Measurements from ENCODE around the gene PLCB1.
"Not testable (repeated sequence)": the region's sequence is repeated elsewhere in the genome, so short reads cannot be mapped to it uniquely, and the experiment has no call there.

Gene PLCB1

GRCh38 chr20:8376940-8377339, 244.9 kb downstream of the PLCB1 start:
- no peak overlapping the region for H3K27ac ChIP-seq
- H3K4me3 ChIP-seq = no peak overlapping the region

GRCh38 chr20:8379125-8379524, 247.1 kb downstream of the PLCB1 start:
- not testable (repeated sequence) for H3K27ac ChIP-seq, H3K4me3 ChIP-seq

GRCh38 chr20:8385247-8385646, 253.2 kb downstream of the PLCB1 start:
- Histone ChIP-seq H3K27ac (no peak overlapping the region), H3K4me3 (no peak overlapping the region)

- Histone ChIP-seq H3K27ac (no peak overlapping the region), H3K4me3 (no peak overlapping the region)
These were observed 254.9 kb downstream of the PLCB1 start for GRCh38 chr20:8386991-8387390.

GRCh38 chr20:8388141-8388540, 256.1 kb downstream of the PLCB1 start:
- H3K4me3 ChIP-seq = no peak overlapping the region
- H3K27ac ChIP-seq = no peak overlapping the region

- no peak overlapping the region for H3K4me3 ChIP-seq
- no peak overlapping the region for H3K27ac ChIP-seq
These were observed 256.6 kb downstream of the PLCB1 start for GRCh38 chr20:8388707-8389106.

- Histone ChIP-seq H3K4me3 (no peak overlapping the region), H3K27ac (no peak overlapping the region)
These were observed 257.4 kb downstream of the PLCB1 start for GRCh38 chr20:8389381-8390036.

- Histone ChIP-seq H3K27ac (no peak overlapping the region), H3K4me3 (no peak overlapping the region)
These were observed 258.0 kb downstream of the PLCB1 start for GRCh38 chr20:8390037-8390433.

GRCh38 chr20:8390500-8390899, 258.4 kb downstream of the PLCB1 start:
- no peak overlapping the region for H3K27ac ChIP-seq

GRCh38 chr20:8393381-8393780, 261.3 kb downstream of the PLCB1 start:
- no peak overlapping the region for H3K27ac ChIP-seq
- H3K4me3 ChIP-seq = no peak overlapping the region

More at GRCh38 chr20:8390500-8390899, 258.4 kb downstream of the PLCB1 start:
- no peak overlapping the region for H3K4me3 ChIP-seq

GRCh38 chr20:8394308-8394945, 262.4 kb downstream of the PLCB1 start:
- Histone ChIP-seq H3K27ac (no peak overlapping the region), H3K4me3 (no peak overlapping the region)

GRCh38 chr20:8395956-8396355, 263.9 kb downstream of the PLCB1 start:
- no peak overlapping the region for H3K27ac ChIP-seq

GRCh38 chr20:8398263-8399051, 266.4 kb downstream of the PLCB1 start:
- Histone ChIP-seq H3K4me3 (no peak overlapping the region), H3K27ac (no peak overlapping the region)

More at GRCh38 chr20:8395956-8396355, 263.9 kb downstream of the PLCB1 start:
- no peak overlapping the region for H3K4me3 ChIP-seq

GRCh38 chr20:8399947-8400346, 267.9 kb downstream of the PLCB1 start:
- Histone ChIP-seq H3K4me3 (no peak overlapping the region), H3K27ac (peak overlapping the region in 1 of 21 experiments; percentile 9)

- Histone ChIP-seq H3K27ac (no peak overlapping the region), H3K4me3 (no peak overlapping the region)
These were observed 268.4 kb downstream of the PLCB1 start for GRCh38 chr20:8400486-8400885.

- Histone ChIP-seq H3K27ac (no peak overlapping the region), H3K4me3 (no peak overlapping the region)
These were observed 269.5 kb downstream of the PLCB1 start for GRCh38 chr20:8401556-8401955.

GRCh38 chr20:8402798-8403197, 270.7 kb downstream of the PLCB1 start:
- Histone ChIP-seq H3K27ac (no peak overlapping the region), H3K4me3 (no peak overlapping the region)

- Histone ChIP-seq H3K4me3 (no peak overlapping the region), H3K27ac (no peak overlapping the region)
These were observed 273.0 kb downstream of the PLCB1 start for GRCh38 chr20:8404912-8405635.

- H3K4me3 ChIP-seq = no peak overlapping the region
- no peak overlapping the region for H3K27ac ChIP-seq
These were observed 274.3 kb downstream of the PLCB1 start for GRCh38 chr20:8406391-8406790.

GRCh38 chr20:8408587-8409307, 276.7 kb downstream of the PLCB1 start:
- Histone ChIP-seq H3K27ac (no peak overlapping the region), H3K4me3 (no peak overlapping the region)
